Vagina (tissue), 2 donors: ENCODE results near the gene ZIC4.

ENCODE experiments used
- POLR2A ChIP-seq, 2 donors: fragments of 450-650 bp; IDR thresholded peaks; one replicate each; pipeline ENCODE4 v1.6.1; 2017; ENCODE audit warnings: antibody characterized with exemption in 2 of 2, mild to moderate bottlenecking in 2 of 2, moderate library complexity in 2 of 2
- POLR2AphosphoS5 ChIP-seq, 2 donors: sonication (generic); formaldehyde crosslinking; IDR thresholded peaks; one replicate each; pipeline ENCODE4 v1.9.0; 2017; ENCODE audit warnings: antibody characterized with exemption in 2 of 2, mild to moderate bottlenecking in 2 of 2, low read depth in 1 of 2; ENCODE audit not compliant: insufficient read depth in 1 of 2
- TF ChIP-seq, protein P1 (sequence below), 3 experiments: fragments of 450-650 bp in 2 of 3; fragments of 200-600 bp in 1 of 3; sonication (generic) in 1 of 3; IDR thresholded peaks; one replicate each; pipeline ENCODE4 v1.5.1; 2017 to 2019; ENCODE audit warnings: antibody characterized with exemption in 3 of 3, mild to moderate bottlenecking in 2 of 3, moderate library complexity in 2 of 3

DNA sequence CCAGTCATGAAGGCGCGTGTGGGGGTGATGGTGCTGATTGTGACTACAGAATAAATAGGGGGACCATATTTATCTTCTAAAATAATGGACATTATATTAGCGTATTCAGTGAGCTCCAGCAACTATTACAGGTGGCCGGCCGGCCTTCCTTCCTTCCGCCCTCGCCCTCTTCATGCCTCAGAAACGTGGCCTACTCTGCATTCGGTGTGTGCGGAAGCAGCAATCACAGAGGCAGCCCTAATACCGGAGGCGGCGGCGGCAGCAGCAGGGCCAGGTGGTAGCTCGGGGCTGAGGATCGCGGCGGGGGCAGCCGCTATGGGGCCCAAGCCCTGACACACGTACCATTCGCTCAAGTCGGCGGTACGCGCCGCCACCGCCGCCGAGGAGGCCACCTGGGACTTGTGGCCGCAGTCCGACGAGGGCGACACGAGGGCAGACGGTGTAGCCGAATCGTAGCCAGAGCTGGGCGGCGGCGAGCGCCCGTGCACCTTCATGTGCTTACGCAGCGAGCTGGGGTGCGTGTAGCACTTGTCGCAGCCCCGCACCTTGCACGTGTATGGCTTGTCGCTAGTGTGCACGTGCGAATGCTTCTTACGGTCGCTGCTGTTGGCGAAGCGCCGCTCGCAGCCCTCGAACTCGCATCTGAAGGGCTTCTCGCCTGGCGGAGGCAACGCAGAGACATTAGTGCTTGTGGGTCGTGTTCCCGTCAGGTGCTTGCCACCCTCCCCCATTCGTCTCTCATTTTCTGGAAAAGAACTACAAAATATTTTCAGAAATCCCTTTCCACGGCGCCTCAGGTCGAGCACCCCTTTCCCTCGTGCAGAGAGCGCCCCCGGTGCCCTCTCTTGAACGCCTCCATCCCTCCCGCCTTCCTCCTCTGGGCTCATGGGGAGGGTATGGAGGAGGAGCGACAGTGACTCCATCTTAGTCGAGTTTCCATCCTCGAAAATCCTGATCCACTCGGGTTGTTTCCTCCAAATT, 15.5 kb downstream of the ZIC4 start:
- TF ChIP-seq, protein P1, sequence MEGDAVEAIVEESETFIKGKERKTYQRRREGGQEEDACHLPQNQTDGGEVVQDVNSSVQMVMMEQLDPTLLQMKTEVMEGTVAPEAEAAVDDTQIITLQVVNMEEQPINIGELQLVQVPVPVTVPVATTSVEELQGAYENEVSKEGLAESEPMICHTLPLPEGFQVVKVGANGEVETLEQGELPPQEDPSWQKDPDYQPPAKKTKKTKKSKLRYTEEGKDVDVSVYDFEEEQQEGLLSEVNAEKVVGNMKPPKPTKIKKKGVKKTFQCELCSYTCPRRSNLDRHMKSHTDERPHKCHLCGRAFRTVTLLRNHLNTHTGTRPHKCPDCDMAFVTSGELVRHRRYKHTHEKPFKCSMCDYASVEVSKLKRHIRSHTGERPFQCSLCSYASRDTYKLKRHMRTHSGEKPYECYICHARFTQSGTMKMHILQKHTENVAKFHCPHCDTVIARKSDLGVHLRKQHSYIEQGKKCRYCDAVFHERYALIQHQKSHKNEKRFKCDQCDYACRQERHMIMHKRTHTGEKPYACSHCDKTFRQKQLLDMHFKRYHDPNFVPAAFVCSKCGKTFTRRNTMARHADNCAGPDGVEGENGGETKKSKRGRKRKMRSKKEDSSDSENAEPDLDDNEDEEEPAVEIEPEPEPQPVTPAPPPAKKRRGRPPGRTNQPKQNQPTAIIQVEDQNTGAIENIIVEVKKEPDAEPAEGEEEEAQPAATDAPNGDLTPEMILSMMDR (IDR thresholded peaks at IDR 0.05): no peak
- no peak for TF ChIP-seq POLR2AphosphoS5 (IDR thresholded peaks at IDR 0.05; ENCODE audit: insufficient read depth in 1 of 2, low read depth in 1 of 2)
- TF ChIP-seq POLR2A (IDR thresholded peaks at IDR 0.05): no peak
